HepG2 (cell line): ENCODE results near the gene CHMP4B. TPM values are rescaled to one million over a fixed set of nuclear protein-coding genes. Genes with fewer than 3 reads are reported as not detected.

Experiments
- ATAC-seq: fragments of 200-7000 bp; cut with Tn5 transposase; 3 replicates; pipeline ENCODE4 v1.9.1; 2020; ENCODE audit warnings: mild to moderate bottlenecking, moderate library complexity
- BruUV-seq: library from RNA; stranded (reverse); fragments of 400-500 nt; replicated peaks from 2 replicates; lab custom pipeline; 2021; lab: Mats Ljungman, UMichigan
- CTCF ChIA-PET: fragments of 300-600 bp; formaldehyde crosslinking; extraction: SDS; loops from one replicate; lab custom pipeline; 2021; ENCODE audit warnings: low total read pairs, inconsistent platforms, low intra/inter-chr PET ratio; lab: Yijun Ruan, JAX
- POLR2A ChIA-PET: fragments of 350-600 bp; sonication (Branson Sonifier 250); formaldehyde crosslinking; loops from one replicate; lab custom pipeline; 2020; ENCODE audit warnings: antibody characterized with exemption, inconsistent platforms; lab: Yijun Ruan, JAX
- DNase-seq: peaks from one replicate; pipeline ENCODE4 v3.0.0-alpha.2; 2015; ENCODE audit warnings: low spot score
- FAIRE-seq: peaks from 3 replicates; lab custom pipeline; 2011; peaks lifted over from hg19 to GRCh38; lab: Jason Lieb, UNC
- H2AFZ ChIP-seq: one replicate; pipeline ENCODE4 v1.6.1; 2011; ENCODE audit warnings: low read length, inconsistent platforms
- H3K27ac ChIP-seq: fragments of 300-600 bp; 3 replicates; pipeline ENCODE4 v1.8.0; 2011; ENCODE audit warnings: mixed run types, mild to moderate bottlenecking, mixed read lengths, low read length, inconsistent platforms; ENCODE audit not compliant: insufficient read depth; ENCODE audit errors: extremely low read length
- H3K27me3 ChIP-seq, 2 experiments: fragments of 200-600 bp in 1 of 2; 2 replicates in 1 of 2; 3 replicates in 1 of 2; pipeline versions ENCODE4 v1.6.0 to v1.8.0; 2011; ENCODE audit warnings: low read length in 2 of 2, mild to moderate bottlenecking in 2 of 2, moderate library complexity in 2 of 2, inconsistent platforms in 1 of 2; ENCODE audit not compliant: insufficient read depth in 2 of 2, control insufficient read depth in 1 of 2
- H3K36me3 ChIP-seq, 2 experiments: fragments of 200-600 bp in 1 of 2; replicated peaks in 1 of 2; 2 replicates in 1 of 2; 3 replicates in 1 of 2; pipeline versions ENCODE4 v1.5.1 to v1.8.0; 2011; ENCODE audit warnings: low read length in 2 of 2, inconsistent platforms in 1 of 2; ENCODE audit not compliant: insufficient read depth in 2 of 2, control insufficient read depth in 1 of 2
- H3K4me1 ChIP-seq: 2 replicates; pipeline ENCODE4 v1.5.1; 2012; ENCODE audit warnings: low read length, inconsistent platforms; ENCODE audit not compliant: insufficient read depth
- H3K4me2 ChIP-seq: 2 replicates; pipeline ENCODE4 v1.6.0; 2011; ENCODE audit warnings: low read depth, low read length, inconsistent platforms
- H3K4me3 ChIP-seq, 3 experiments: fragments of 200-600 bp in 1 of 3; sonication (generic), shearing (Covaris generic) in 1 of 3; replicated peaks in 1 of 3; 2 replicates each; pipeline ENCODE4 v1.5.1; 2011 to 2016; ENCODE audit warnings: low read length in 3 of 3, inconsistent platforms in 2 of 3, low read depth in 2 of 3, mild to moderate bottlenecking in 2 of 3, control low read depth in 1 of 3, mixed read lengths in 1 of 3; ENCODE audit not compliant: insufficient read depth in 1 of 3
- H3K79me2 ChIP-seq: one replicate; pipeline ENCODE4 v1.6.1; 2011; ENCODE audit warnings: low read length, inconsistent platforms; ENCODE audit not compliant: insufficient read depth
- H3K9ac ChIP-seq: 2 replicates; pipeline ENCODE4 v1.6.0; 2011; ENCODE audit warnings: mild to moderate bottlenecking, low read depth, low read length, inconsistent platforms; ENCODE audit not compliant: insufficient read depth
- H3K9me3 ChIP-seq: 2 replicates; pipeline ENCODE4 v1.5.1; 2012; ENCODE audit warnings: mild to moderate bottlenecking, low read length
- H4K20me1 ChIP-seq: 2 replicates; pipeline ENCODE4 v1.6.0; 2011; ENCODE audit warnings: inconsistent platforms, mild to moderate bottlenecking, low read length, moderate library complexity; ENCODE audit not compliant: insufficient read depth
- AFF4 ChIP-seq: sonication (generic); formaldehyde crosslinking; IDR thresholded peaks from 2 replicates; pipeline ENCODE4 v1.4.0; 2020; ENCODE audit warnings: missing genetic modification reagents
- HNRNPH1 ChIP-seq: fragments of 200-400 bp; formaldehyde crosslinking; optimal IDR thresholded peaks from 2 replicates; pipeline ENCODE3; 2017; ENCODE audit warnings: mild to moderate bottlenecking, low read depth, low read length
- MTF2 ChIP-seq: sonication (generic); formaldehyde crosslinking; IDR thresholded peaks from 2 replicates; pipeline ENCODE4 v1.5.0; 2020; ENCODE audit warnings: missing genetic modification reagents, borderline replicate concordance
- NCOA5 ChIP-seq: sonication (generic); formaldehyde crosslinking; IDR thresholded peaks from 2 replicates; pipeline ENCODE4 v1.4.0; 2020; ENCODE audit warnings: missing genetic modification reagents
- NCOR1 ChIP-seq: fragments of 200-600 bp; sonication (generic); IDR thresholded peaks from 2 replicates; pipeline ENCODE4 v1.7.0; 2017; ENCODE audit warnings: antibody characterized with exemption, low read length, borderline replicate concordance
- SAP130 ChIP-seq: IDR thresholded peaks from 2 replicates; pipeline ENCODE4 v1.6.1; 2016; ENCODE audit warnings: low read depth
- TEAD2 ChIP-seq: sonication (generic); formaldehyde crosslinking; IDR thresholded peaks from 2 replicates; pipeline ENCODE4 v1.9.0; 2021; ENCODE audit warnings: missing genetic modification reagents
- TRAFD1 ChIP-seq: sonication (generic); formaldehyde crosslinking; IDR thresholded peaks from 2 replicates; pipeline ENCODE4 v1.5.1; 2020; ENCODE audit warnings: missing genetic modification reagents, mild to moderate bottlenecking, borderline replicate concordance
- YY1 ChIP-seq: IDR thresholded peaks from 2 replicates; pipeline ENCODE4 v1.6.1; 2011; ENCODE audit warnings: low read length, low read depth, moderate library complexity, mild to moderate bottlenecking; ENCODE audit not compliant: insufficient read depth, insufficient replicate concordance
- ZBTB3 ChIP-seq: sonication (generic); formaldehyde crosslinking; IDR thresholded peaks from 2 replicates; pipeline ENCODE4 v1.4.0; 2020; ENCODE audit warnings: low read depth, mild to moderate bottlenecking, moderate library complexity, missing genetic modification reagents, borderline replicate concordance
- ZBTB37 ChIP-seq: sonication (generic); formaldehyde crosslinking; IDR thresholded peaks from 2 replicates; pipeline ENCODE4 v1.4.0; 2020; ENCODE audit warnings: mild to moderate bottlenecking, missing genetic modification reagents
- ZFP91 ChIP-seq: sonication (generic); formaldehyde crosslinking; IDR thresholded peaks from 2 replicates; pipeline ENCODE4 v1.9.0; 2022; ENCODE audit warnings: missing genetic modification reagents, mild to moderate bottlenecking, borderline replicate concordance
- ZIK1 ChIP-seq: sonication (generic); formaldehyde crosslinking; IDR thresholded peaks from 2 replicates; pipeline ENCODE4 v1.5.0; 2020; ENCODE audit warnings: mild to moderate bottlenecking, low read depth, missing genetic modification reagents, borderline replicate concordance
- ZNF503 ChIP-seq: sonication (generic); formaldehyde crosslinking; IDR thresholded peaks from 2 replicates; pipeline ENCODE4 v1.4.0; 2020; ENCODE audit warnings: missing genetic modification reagents
- WGBS: methylation state at CpG from one replicate; pipeline ENCODE4 v1.1.6; 2017; ENCODE audit warnings: low lambda C conversion rate; 5-methylcytosine and 5-hydroxymethylcytosine counted together
- in situ Hi-C: cut with HindIII; loops from 2 replicates; pipeline ENCODE4 v1.10.0; 2017; ENCODE audit warnings: low pct_unique_long_range_greater_than_20kb; ENCODE audit not compliant: extremely low pct_ligation_motif_present
- intact Hi-C: fragments of 100-400 bp; cut with micrococcal nuclease; formaldehyde crosslinking; loops from one replicate; pipeline ENCODE4 v1.10.0; 2022; ENCODE audit not compliant: unreplicated experiment
- polyA plus RNA-seq, 8 experiments: library from polyadenylated mRNA; depleted of rRNA in 3 of 8; stranded (reverse) in 7 of 8; unstranded in 1 of 8; fragments of >200 nt; fragmentation: Illumina TruSeq in 4 of 8; extraction: Trizol in 4 of 8; gene quantifications; 2 replicates each; pipeline versions ENCODE4 v1.2.1 to v1.2.3, GENCODE V29; 2011 to 2016; ENCODE audit warnings: low read depth in 4 of 8, missing spikeins in 1 of 8, mixed read lengths in 1 of 8; ENCODE audit not compliant: insufficient read depth in 1 of 8
- total RNA-seq, 5 experiments: library from RNA; depleted of rRNA; stranded (reverse); fragments of >200 nt; fragmentation: Illumina TruSeq; extraction: Trizol; gene quantifications; 2 replicates each; pipeline ENCODE4 v1.2.3, GENCODE V29; 2016; ENCODE audit warnings: low read depth in 1 of 5

CHMP4B gene
- total and polyA plus RNA-seq, 2 of the 13 experiments (the other 11 are each of a cell fraction or from before 2014, with no cell fraction given), result 40.1 to 45.6 TPM

GRCh38 chr20:33896509-33896908 is 85.4 kb downstream of the CHMP4B start:
- DNase-seq (no peak), FAIRE-seq (no peak), ATAC-seq (no peak)
- no peaks in the 10 kb centered on the region for H4K20me1 ChIP-seq
- H3K79me2 ChIP-seq, result no peaks in the 10 kb centered on the region
- peaks cover 31% of the 10 kb centered on the region for H3K4me1 ChIP-seq
- H3K9me3 ChIP-seq, result no peaks in the 10 kb centered on the region
- no peak overlapping the region for H3K27ac ChIP-seq
- WGBS, result 63% methylated on average over 4 of the region's 4 CpGs
- POLR2A ChIA-PET, result no interaction called here
- no peak overlapping the region for H2AFZ ChIP-seq
- intact Hi-C loops, result no loop called here
- H3K27me3 ChIP-seq, result peaks cover 0 to 13% of the 10 kb centered on the region in 2 experiments; a peak in 1 of 5 replicates
- H3K9ac ChIP-seq, result no peak overlapping the region
- no peaks in the 10 kb centered on the region for H3K36me3 ChIP-seq
- no peak overlapping the region for H3K4me2 ChIP-seq
- CTCF ChIA-PET, result interaction anchor here (1.7 to 2.0 kb wide), 2 partner anchors 125 to 234 kb away, joined by 4 to 6 read pairs; no protein-coding TSS in a partner anchor
- no peak overlapping the region for H3K4me3 ChIP-seq
- no TSS peak for BruUV-seq
- in situ Hi-C loops, result no loop called here
- TF ChIP-seq YY1, result no peak
- TF ChIP-seq ZFP91 (CRISPR knock-in tag), result no peak
- no peak for TF ChIP-seq AFF4
- no peak for TF ChIP-seq HNRNPH1
- TF ChIP-seq NCOR1, result no peak
- no peak for TF ChIP-seq ZBTB3 (CRISPR knock-in tag)
- no peak for TF ChIP-seq SAP130 (CRISPR knock-in tag)
- no peak for TF ChIP-seq TEAD2
- no peak for TF ChIP-seq TRAFD1 (CRISPR knock-in tag)
- no peak for TF ChIP-seq ZBTB37 (CRISPR knock-in tag)
- no peak for TF ChIP-seq NCOA5 (CRISPR knock-in tag)
- no peak for TF ChIP-seq ZIK1
- TF ChIP-seq MTF2 (CRISPR knock-in tag), result no peak
- TF ChIP-seq ZNF503, result no peak
